Measurements from ENCODE around the gene MARCO.

Gene MARCO

DNA sequence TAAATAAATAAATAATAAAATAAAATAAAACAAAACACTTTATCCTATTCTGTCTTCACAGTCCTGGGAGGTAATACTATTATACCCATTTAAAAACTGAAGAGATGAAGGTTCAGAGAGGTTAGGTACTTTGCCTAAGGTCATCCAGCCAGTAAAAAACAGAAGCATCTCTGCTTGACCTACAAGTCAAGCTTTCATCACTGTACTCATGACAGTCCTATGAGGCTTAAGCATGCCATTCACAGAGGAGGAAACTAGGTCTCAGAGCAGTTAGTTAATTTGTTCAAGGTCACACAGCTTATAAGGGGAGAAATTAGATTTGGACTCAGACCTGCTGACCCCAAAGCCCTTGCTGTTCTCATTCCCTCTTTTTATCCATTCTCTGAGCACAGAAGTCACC is 77.5 kb downstream of the MARCO start:
- peaks cover 6% of the 10 kb centered on the region for H3K9me3 Mint-ChIP-seq
- H3K36me3 Mint-ChIP-seq (ENCODE audit: low read depth), result no peaks in the 10 kb centered on the region
- peaks cover 35% of the 10 kb centered on the region for H3K27me3 Mint-ChIP-seq (ENCODE audit: low read depth, poor library complexity)
- no peak overlapping the region for H3K27ac Mint-ChIP-seq
- H3K4me3 Mint-ChIP-seq, result no peak overlapping the region
- no peak for DNase-seq
- no peaks in the 10 kb centered on the region for H3K4me1 Mint-ChIP-seq
- TF ChIP-seq, protein P1, sequence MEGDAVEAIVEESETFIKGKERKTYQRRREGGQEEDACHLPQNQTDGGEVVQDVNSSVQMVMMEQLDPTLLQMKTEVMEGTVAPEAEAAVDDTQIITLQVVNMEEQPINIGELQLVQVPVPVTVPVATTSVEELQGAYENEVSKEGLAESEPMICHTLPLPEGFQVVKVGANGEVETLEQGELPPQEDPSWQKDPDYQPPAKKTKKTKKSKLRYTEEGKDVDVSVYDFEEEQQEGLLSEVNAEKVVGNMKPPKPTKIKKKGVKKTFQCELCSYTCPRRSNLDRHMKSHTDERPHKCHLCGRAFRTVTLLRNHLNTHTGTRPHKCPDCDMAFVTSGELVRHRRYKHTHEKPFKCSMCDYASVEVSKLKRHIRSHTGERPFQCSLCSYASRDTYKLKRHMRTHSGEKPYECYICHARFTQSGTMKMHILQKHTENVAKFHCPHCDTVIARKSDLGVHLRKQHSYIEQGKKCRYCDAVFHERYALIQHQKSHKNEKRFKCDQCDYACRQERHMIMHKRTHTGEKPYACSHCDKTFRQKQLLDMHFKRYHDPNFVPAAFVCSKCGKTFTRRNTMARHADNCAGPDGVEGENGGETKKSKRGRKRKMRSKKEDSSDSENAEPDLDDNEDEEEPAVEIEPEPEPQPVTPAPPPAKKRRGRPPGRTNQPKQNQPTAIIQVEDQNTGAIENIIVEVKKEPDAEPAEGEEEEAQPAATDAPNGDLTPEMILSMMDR (IDR thresholded peaks at IDR 0.05), result no peak

GRCh38 chr2:119022678-119023077 is 80.7 kb downstream of the MARCO start:
- Mint-ChIP-seq H3K36me3 (ENCODE audit: low read depth) (no peaks in the 10 kb centered on the region), H3K27ac (no peak overlapping the region)
- TF ChIP-seq, protein P1 (IDR thresholded peaks at IDR 0.05), result no peak

DNA sequence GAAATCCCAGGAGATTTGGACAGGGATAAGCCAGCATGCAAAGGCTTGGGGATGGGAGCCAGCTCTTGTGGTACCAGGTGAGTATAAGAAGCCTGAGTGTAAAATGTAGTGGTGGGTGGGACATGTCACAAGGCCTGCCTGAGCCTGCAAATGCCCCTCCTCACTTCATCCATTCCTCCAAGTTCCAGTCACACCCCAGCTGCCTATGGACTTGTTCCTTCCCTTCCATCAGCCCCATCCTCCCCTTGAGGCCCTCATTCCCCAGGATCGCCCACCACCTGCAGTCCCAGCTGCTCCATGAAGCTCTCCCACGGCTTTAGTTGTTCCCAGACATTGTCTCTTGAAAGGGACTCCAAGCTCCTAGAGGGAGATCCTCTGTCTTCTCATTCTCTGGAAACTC is 81.5 kb downstream of the MARCO start:
- H3K27ac Mint-ChIP-seq, result no peak overlapping the region
- TF ChIP-seq, protein P1 (IDR thresholded peaks at IDR 0.05), result no peak
- no peak for DNase-seq
- H3K4me1 Mint-ChIP-seq, result no peaks in the 10 kb centered on the region
- H3K36me3 Mint-ChIP-seq (ENCODE audit: low read depth), result no peaks in the 10 kb centered on the region
- H3K4me3 Mint-ChIP-seq, result no peak overlapping the region
- H3K9me3 Mint-ChIP-seq, result peaks cover 7% of the 10 kb centered on the region
- peaks cover 23% of the 10 kb centered on the region for H3K27me3 Mint-ChIP-seq (ENCODE audit: low read depth, poor library complexity)

More at GRCh38 chr2:119022678-119023077, 80.7 kb downstream of the MARCO start:
- Mint-ChIP-seq H3K4me1 (no peaks in the 10 kb centered on the region), H3K27me3 (ENCODE audit: low read depth, poor library complexity) (peaks cover 21% of the 10 kb centered on the region), H3K4me3 (no peak overlapping the region), H3K9me3 (peaks cover 2% of the 10 kb centered on the region)
- no peak for DNase-seq

DNA sequence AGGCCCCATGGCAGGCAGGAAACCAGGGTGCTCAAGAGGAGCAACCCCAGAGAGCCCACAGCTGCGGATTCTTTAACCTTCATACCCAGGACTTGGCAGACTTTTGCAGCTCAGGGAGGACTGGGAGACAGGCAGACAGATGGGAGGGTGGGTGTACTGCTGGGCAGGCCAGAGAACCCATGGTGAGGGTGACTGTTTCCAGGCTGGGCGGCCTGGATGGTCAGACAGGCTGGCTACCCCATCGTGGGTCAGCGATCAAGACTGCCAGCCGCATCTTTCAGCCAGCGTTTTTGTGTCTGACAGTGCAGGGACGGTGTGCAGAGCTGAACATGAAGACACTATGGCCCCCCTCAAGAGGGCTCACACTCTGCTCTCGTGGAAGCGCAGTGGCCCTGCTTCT is 82.2 kb downstream of the MARCO start:
- H3K4me1 Mint-ChIP-seq, result no peaks in the 10 kb centered on the region
- H3K27me3 Mint-ChIP-seq (ENCODE audit: low read depth, poor library complexity), result peaks cover 27% of the 10 kb centered on the region
- TF ChIP-seq, protein P1 (IDR thresholded peaks at IDR 0.05), result no peak

DNA sequence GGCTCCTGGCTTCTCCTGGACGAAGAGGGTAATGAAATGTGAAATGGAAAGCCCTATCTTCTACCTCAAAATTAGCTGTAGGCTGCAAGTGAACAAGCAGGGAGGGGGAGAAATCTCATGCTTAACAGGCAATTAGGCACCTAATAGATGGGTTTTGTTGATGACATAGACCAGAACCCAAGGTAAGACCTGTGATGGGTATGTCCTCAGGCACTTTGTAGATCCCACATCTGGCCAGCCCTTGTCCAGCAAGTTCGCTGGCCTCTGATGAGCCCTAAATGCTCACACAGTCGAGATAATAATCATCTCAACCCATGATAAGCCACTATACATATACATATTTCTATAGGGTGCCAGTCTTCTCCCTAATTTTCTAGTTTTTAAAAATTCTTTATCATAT is 82.6 kb downstream of the MARCO start:
- Mint-ChIP-seq H3K9me3 (peaks cover 8% of the 10 kb centered on the region), H3K27me3 (ENCODE audit: low read depth, poor library complexity) (peaks cover 31% of the 10 kb centered on the region), H3K36me3 (ENCODE audit: low read depth) (no peaks in the 10 kb centered on the region), H3K4me3 (no peak overlapping the region), H3K27ac (no peak overlapping the region), H3K4me1 (no peaks in the 10 kb centered on the region)
- no peak for DNase-seq
- TF ChIP-seq, protein P1 (IDR thresholded peaks at IDR 0.05), result no peak

More for the DNA sequence above, 82.2 kb downstream of the MARCO start:
- no peak for DNase-seq
- Mint-ChIP-seq H3K36me3 (ENCODE audit: low read depth) (no peaks in the 10 kb centered on the region), H3K9me3 (peaks cover 8% of the 10 kb centered on the region), H3K27ac (no peak overlapping the region), H3K4me3 (no peak overlapping the region)

GRCh38 chr2:119025013-119025412 is 83.0 kb downstream of the MARCO start:
- H3K4me1 Mint-ChIP-seq, result no peaks in the 10 kb centered on the region
- peaks cover 35% of the 10 kb centered on the region for H3K27me3 Mint-ChIP-seq (ENCODE audit: low read depth, poor library complexity)
- H3K36me3 Mint-ChIP-seq (ENCODE audit: low read depth), result no peaks in the 10 kb centered on the region
- TF ChIP-seq, protein P1 (IDR thresholded peaks at IDR 0.05), result no peak
- H3K9me3 Mint-ChIP-seq, result peaks cover 8% of the 10 kb centered on the region
- H3K4me3 Mint-ChIP-seq, result no peak overlapping the region
- no peak for DNase-seq
- H3K27ac Mint-ChIP-seq, result no peak overlapping the region
